BJ (cell line): Measurements from ENCODE around the gene MMP25. TPM values are rescaled to one million over a fixed set of nuclear protein-coding genes. Genes with fewer than 3 reads are reported as not detected.

Source experiments
- CTCF ChIA-PET: fragments of 350-600 bp; formaldehyde crosslinking; extraction: SDS; loops from one replicate; lab custom pipeline; 2021; ENCODE audit warnings: antibody characterized with exemption, inconsistent platforms; lab: Yijun Ruan, JAX
- POLR2A ChIA-PET: fragments of 300-600 bp; sonication (Branson Sonifier 250); formaldehyde crosslinking; extraction: SDS; loops from one replicate; lab custom pipeline; 2021; ENCODE audit warnings: antibody characterized with exemption; lab: Charles Lee
- DNase-seq: peaks from one replicate; pipeline ENCODE4 v3.0.0-alpha.2; 2011; ENCODE audit warnings: low read depth
- H3K27me3 ChIP-seq: 2 replicates; pipeline ENCODE4 v1.6.0; 2011; ENCODE audit warnings: low read length; ENCODE audit not compliant: control insufficient read depth, insufficient read depth
- H3K36me3 ChIP-seq: 2 replicates; pipeline ENCODE4 v1.5.1; 2011; ENCODE audit warnings: low read length; ENCODE audit not compliant: control insufficient read depth, insufficient read depth
- H3K4me3 ChIP-seq: 2 replicates; pipeline ENCODE4 v1.5.1; 2011; ENCODE audit warnings: low read depth, mild to moderate bottlenecking, control low read depth, low read length
- CTCF ChIP-seq: IDR thresholded peaks from 2 replicates; pipeline ENCODE4 v1.5.1; 2011; ENCODE audit warnings: low read depth, mild to moderate bottlenecking, control low read depth, inconsistent platforms, low read length, moderate library complexity; ENCODE audit not compliant: insufficient read depth
- polyA plus RNA-seq: library from polyadenylated mRNA; depleted of rRNA; stranded (reverse); fragments of >200 nt; gene quantifications from 2 replicates; pipeline ENCODE4 v1.2.3, GENCODE V29; 2011

MMP25 gene
- polyA plus RNA-seq, 1 experiment: 0.02 TPM

GRCh38 chr16:3022684-3023414 lies 23.5 kb upstream of the MMP25 start:
- POLR2A ChIA-PET: interaction anchor here (0.5 kb wide), 1 partner anchor 502 kb away, joined by 3 read pairs; no protein-coding TSS in a partner anchor
- Histone ChIP-seq H3K36me3 (peaks cover 28% of the 10 kb centered on the region), H3K4me3 (peak overlapping the region; percentile 59), H3K27me3 (no peaks in the 10 kb centered on the region)
- DNase-seq: no peak
- no peak for TF ChIP-seq CTCF
- CTCF ChIA-PET: interaction anchor here (0.8 to 6.3 kb wide), 7 partner anchors 9 to 155 kb away, joined by 3 to 78 read pairs (median 5); no protein-coding TSS in a partner anchor

- POLR2A ChIA-PET: interaction anchor here (0.5 kb wide), 1 partner anchor 502 kb away, joined by 3 read pairs; no protein-coding TSS in a partner anchor
- Histone ChIP-seq H3K36me3 (peaks cover 28% of the 10 kb centered on the region), H3K4me3 (peak overlapping the region; percentile 59), H3K27me3 (no peaks in the 10 kb centered on the region)
- CTCF ChIA-PET: interaction anchor here (0.8 to 6.3 kb wide), 6 partner anchors 8 to 155 kb away, joined by 3 to 78 read pairs (median 4); no protein-coding TSS in a partner anchor
- DNase-seq: peak; percentile 49
- TF ChIP-seq CTCF: no peak
Observed at GRCh38 chr16:3023415-3023668, 23.0 kb upstream of the MMP25 start.

DNA sequence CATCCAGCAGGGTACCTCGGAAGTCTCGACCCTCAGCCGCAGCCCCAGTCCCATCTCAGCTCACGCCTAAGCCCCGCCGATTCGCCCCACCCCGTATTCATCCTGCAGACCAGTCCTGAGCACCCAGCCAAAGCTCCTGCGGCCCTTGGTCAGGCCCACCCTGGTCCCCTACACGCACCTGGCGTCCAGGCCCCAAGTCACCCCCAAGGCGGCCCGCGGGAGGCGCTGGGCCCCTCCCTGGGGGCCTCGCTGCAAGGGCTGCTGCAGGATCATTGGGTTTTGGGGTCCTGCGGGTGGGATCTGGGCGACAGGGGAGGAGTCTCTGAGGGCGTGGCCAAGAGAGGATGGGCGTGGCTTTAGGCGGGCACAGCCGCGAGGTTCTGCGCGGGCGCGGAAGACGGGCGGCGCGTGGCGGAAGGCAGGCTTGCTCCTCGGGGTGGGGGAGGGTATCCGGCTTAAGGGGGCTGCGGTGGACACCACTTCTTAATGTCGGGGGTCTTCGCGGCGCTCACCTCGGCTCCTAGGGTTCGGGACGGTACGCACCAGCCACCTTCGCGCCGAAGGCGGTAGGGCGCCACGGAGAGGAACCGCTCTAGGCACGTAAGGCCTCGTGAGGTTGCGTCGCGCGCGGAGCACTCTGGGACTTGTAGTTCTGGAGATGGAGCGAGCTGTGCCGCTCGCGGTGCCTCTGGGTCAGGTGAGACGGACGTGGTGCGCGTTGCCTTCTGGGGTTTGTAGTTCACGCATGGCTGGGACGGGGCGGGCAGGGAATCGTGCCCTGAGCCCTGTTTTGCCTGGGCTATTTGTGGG lies 22.5 kb upstream of the MMP25 start, which contains the start of the genes HCFC1R1 and THOC6:
Gene HCFC1R1 (minus strand): TSS at position 274 of the 810 bp plus-strand sequence. CDS start 1 bp downstream, at position 273.
Gene THOC6 (plus strand): TSS at position 367 of the 810 bp plus-strand sequence. CDS start 292 bp downstream, at position 659.
- H3K27me3 ChIP-seq: peaks cover under 1% of the 10 kb centered on the region; the same call in 1 of the 2 replicates
- peak within 1 kb of the TSS; percentile 59 for H3K4me3 ChIP-seq
- POLR2A ChIA-PET: interaction anchor here (0.5 kb wide), 1 partner anchor 76 kb away, joined by 4 read pairs; no protein-coding TSS in a partner anchor
- TF ChIP-seq CTCF: no peak
- CTCF ChIA-PET: interaction anchor here (0.8 to 6.3 kb wide), 6 partner anchors 8 to 106 kb away, joined by 3 to 78 read pairs (median 4); partner anchors contain the start of gene CLDN9
- peak; percentile 88 for DNase-seq
- peaks cover 28% of the 10 kb centered on the region for H3K36me3 ChIP-seq

DNA sequence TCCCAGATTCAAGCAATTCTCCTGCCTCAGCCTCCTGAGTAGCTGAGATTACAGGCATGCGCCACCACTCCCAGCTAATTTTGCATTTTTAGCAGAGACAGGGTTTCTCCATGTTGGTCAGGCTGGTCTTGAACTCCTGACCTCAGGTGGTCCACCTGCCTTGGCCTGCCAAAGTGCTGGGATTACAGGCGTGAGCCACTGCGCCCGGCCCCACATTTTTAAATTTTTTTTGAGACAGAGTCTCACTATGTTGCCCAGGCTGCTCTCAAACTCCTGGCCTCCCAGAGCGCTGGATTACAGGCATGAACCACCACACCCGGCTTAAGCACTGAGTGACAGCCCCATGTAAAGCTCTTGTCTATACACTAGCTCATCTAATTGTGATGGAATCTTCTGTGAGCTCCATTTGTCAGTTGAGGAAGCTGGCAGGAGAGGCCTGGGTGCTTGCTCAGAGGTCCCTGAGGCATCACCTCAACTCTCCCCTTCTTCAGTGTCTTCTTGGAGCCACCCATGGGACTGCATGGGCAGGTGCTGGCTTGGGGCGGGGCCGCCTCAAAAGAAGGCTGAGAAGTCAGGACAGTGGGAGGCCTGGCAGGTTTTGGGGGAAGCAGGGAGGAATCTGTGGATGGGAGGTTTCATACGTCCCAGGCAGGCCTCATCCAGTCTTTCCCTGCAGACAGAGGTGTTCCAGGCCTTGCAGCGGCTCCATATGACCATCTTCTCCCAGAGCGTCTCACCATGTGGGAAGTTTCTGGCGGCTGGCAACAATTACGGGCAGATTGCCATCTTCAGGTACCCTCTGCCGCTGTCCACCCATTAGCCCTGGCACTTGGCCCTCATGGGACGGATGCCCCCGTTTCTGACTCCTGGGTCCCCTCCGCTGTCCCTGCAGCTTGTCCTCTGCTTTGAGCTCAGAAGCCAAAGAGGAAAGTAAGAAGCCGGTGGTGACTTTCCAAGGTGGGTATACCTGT lies 21.0 kb upstream of the MMP25 start:
- TF ChIP-seq CTCF: no peak
- H3K4me3 ChIP-seq: no peak overlapping the region
- ChIA-PET POLR2A (interaction anchor here (0.6 to 0.7 kb wide), 2 partner anchors 811 to 990 kb away, joined by 4 to 21 read pairs; partner anchors contain the start of gene PGP), CTCF (interaction anchor here (1.5 to 9.4 kb wide), 2 partner anchors 17 to 22 kb away, joined by 8 to 97 read pairs; partner anchors contain the start of gene MMP25)
- peaks cover 28% of the 10 kb centered on the region for H3K36me3 ChIP-seq
- no peak for DNase-seq
- H3K27me3 ChIP-seq: peaks cover 2% of the 10 kb centered on the region; the same call in 1 of the 2 replicates
